WTC11 (cell line): ENCODE results near the gene TDRD1.

Source experiments
- FOXJ3 ChIP-seq: sonication (generic); formaldehyde crosslinking; IDR thresholded peaks from 2 replicates; pipeline ENCODE4 v1.9.0; 2021; ENCODE audit warnings: missing genetic modification reagents, mild to moderate bottlenecking, borderline replicate concordance
- GTF2I ChIP-seq: fragments of 250-450 bp; sonication (Bioruptor Pico); conservative IDR thresholded peaks from 2 replicates; pipeline ENCODE4 v1.4.0; 2021; ENCODE audit warnings: mild to moderate bottlenecking
- NFATC4 ChIP-seq: fragments of 250-450 bp; sonication (Bioruptor Pico); IDR thresholded peaks from 2 replicates; pipeline ENCODE4 v1.9.0; 2021; ENCODE audit warnings: mild to moderate bottlenecking
- SP1 ChIP-seq: sonication (generic); formaldehyde crosslinking; conservative IDR thresholded peaks from 2 replicates; pipeline ENCODE4 v1.8.1; 2022; ENCODE audit warnings: missing genetic modification reagents
- ZNF232 ChIP-seq: sonication (generic); formaldehyde crosslinking; IDR thresholded peaks from 2 replicates; pipeline ENCODE4 v1.8.0; 2022; ENCODE audit warnings: mild to moderate bottlenecking, missing genetic modification reagents
- ZNF263 ChIP-seq: sonication (generic); formaldehyde crosslinking; IDR thresholded peaks from 2 replicates; pipeline ENCODE4 v1.8.1; 2022; ENCODE audit warnings: low read depth, mild to moderate bottlenecking, moderate library complexity, missing genetic modification reagents
- TF ChIP-seq, protein P1 (sequence below): sonication (generic); formaldehyde crosslinking; IDR thresholded peaks from 2 replicates; pipeline ENCODE4 v1.8.1; 2022; ENCODE audit warnings: low read depth, missing genetic modification reagents, borderline replicate concordance
- TF ChIP-seq, protein P2 (sequence below): fragments of 200-600 bp; IDR thresholded peaks from 2 replicates; pipeline ENCODE4 v1.8.0; 2022; ENCODE audit warnings: antibody characterized with exemption
- TF ChIP-seq, protein P3 (sequence below): sonication (generic); formaldehyde crosslinking; IDR thresholded peaks from 2 replicates; pipeline ENCODE4 v1.8.1; 2022; ENCODE audit warnings: missing genetic modification reagents, borderline replicate concordance
- TF ChIP-seq, protein P4 (sequence below): sonication (generic); formaldehyde crosslinking; IDR thresholded peaks from 2 replicates; pipeline ENCODE4 v1.8.1; 2023; ENCODE audit warnings: mild to moderate bottlenecking, missing genetic modification reagents, moderate library complexity

DNA sequence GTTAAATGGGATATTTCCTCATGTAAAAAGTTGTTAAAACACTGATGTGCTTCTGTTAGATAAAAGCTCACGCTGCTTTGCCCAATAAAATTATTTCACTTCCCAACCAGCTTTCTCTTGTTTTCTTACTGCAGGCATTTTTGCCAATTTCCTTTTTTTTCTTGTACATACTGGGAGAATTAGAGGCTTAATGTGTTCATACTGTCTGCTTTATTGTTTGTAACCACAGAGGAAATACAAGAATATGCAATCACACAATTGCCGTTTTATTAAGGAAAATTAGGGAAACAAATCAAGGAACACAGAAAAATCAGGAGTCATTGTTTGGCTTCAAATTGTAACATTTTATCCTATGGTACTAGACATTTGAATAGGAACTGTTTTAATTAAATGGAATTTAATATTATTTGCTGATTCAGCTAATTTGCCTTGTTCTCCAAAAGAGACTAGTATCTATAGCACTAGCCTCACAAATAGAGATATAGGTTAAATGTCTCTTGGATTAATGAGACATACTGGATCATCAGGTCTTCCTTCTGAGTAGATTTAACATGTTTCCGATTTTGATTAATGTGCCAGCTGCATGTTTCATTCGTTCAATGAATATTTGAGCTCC, 53.5 kb downstream of the TDRD1 start:
- TF ChIP-seq ZNF263 (CRISPR knock-in tag) (no peak), FOXJ3 (CRISPR knock-in tag) (no peak), SP1 (CRISPR knock-in tag) (no peak), GTF2I (CRISPR knock-in tag) (no peak), NFATC4 (CRISPR knock-in tag) (no peak), ZNF232 (CRISPR knock-in tag) (no peak)
- TF ChIP-seq, protein P1, sequence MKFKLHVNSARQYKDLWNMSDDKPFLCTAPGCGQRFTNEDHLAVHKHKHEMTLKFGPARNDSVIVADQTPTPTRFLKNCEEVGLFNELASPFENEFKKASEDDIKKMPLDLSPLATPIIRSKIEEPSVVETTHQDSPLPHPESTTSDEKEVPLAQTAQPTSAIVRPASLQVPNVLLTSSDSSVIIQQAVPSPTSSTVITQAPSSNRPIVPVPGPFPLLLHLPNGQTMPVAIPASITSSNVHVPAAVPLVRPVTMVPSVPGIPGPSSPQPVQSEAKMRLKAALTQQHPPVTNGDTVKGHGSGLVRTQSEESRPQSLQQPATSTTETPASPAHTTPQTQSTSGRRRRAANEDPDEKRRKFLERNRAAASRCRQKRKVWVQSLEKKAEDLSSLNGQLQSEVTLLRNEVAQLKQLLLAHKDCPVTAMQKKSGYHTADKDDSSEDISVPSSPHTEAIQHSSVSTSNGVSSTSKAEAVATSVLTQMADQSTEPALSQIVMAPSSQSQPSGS (CRISPR knock-in tag), result no peak
- TF ChIP-seq, protein P2, sequence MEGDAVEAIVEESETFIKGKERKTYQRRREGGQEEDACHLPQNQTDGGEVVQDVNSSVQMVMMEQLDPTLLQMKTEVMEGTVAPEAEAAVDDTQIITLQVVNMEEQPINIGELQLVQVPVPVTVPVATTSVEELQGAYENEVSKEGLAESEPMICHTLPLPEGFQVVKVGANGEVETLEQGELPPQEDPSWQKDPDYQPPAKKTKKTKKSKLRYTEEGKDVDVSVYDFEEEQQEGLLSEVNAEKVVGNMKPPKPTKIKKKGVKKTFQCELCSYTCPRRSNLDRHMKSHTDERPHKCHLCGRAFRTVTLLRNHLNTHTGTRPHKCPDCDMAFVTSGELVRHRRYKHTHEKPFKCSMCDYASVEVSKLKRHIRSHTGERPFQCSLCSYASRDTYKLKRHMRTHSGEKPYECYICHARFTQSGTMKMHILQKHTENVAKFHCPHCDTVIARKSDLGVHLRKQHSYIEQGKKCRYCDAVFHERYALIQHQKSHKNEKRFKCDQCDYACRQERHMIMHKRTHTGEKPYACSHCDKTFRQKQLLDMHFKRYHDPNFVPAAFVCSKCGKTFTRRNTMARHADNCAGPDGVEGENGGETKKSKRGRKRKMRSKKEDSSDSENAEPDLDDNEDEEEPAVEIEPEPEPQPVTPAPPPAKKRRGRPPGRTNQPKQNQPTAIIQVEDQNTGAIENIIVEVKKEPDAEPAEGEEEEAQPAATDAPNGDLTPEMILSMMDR, result no peak
- TF ChIP-seq, protein P3, sequence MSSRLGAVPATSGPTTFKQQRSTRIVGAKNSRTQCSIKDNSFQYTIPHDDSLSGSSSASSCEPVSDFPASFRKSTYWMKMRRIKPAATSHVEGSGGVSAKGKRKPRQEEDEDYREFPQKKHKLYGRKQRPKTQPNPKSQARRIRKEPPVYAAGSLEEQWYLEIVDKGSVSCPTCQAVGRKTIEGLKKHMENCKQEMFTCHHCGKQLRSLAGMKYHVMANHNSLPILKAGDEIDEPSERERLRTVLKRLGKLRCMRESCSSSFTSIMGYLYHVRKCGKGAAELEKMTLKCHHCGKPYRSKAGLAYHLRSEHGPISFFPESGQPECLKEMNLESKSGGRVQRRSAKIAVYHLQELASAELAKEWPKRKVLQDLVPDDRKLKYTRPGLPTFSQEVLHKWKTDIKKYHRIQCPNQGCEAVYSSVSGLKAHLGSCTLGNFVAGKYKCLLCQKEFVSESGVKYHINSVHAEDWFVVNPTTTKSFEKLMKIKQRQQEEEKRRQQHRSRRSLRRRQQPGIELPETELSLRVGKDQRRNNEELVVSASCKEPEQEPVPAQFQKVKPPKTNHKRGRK (CRISPR knock-in tag), result no peak
- TF ChIP-seq, protein P4, sequence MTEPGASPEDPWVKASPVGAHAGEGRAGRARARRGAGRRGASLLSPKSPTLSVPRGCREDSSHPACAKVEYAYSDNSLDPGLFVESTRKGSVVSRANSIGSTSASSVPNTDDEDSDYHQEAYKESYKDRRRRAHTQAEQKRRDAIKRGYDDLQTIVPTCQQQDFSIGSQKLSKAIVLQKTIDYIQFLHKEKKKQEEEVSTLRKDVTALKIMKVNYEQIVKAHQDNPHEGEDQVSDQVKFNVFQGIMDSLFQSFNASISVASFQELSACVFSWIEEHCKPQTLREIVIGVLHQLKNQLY (CRISPR knock-in tag), result no peak
